Panc1 (cell line): ENCODE measurements around the gene FGF2. TPM values are rescaled to one million over a fixed set of nuclear protein-coding genes. Genes with fewer than 3 reads are reported as not detected.
A peak's percentile ranks its signal among the peaks of the same experiment; 100 is the strongest.

ENCODE experiments used
- ATAC-seq: fragments of 200-7000 bp; cut with Tn5 transposase; 2 replicates; pipeline ENCODE4 v1.9.1; 2020; ENCODE audit warnings: mild to moderate bottlenecking, moderate library complexity
- BruUV-seq: library from RNA; stranded (reverse); fragments of 400-500 nt; replicated peaks from 2 replicates; lab custom pipeline; 2021; lab: Mats Ljungman, UMichigan
- CTCF ChIA-PET: fragments of 300-600 bp; sonication (Branson Sonifier 250); formaldehyde crosslinking; loops from one replicate; lab custom pipeline; 2022; ENCODE audit warnings: antibody characterized with exemption; lab: Charles Lee
- POLR2A ChIA-PET: fragments of 300-600 bp; sonication (Branson Sonifier 250); formaldehyde crosslinking; loops from one replicate; lab custom pipeline; 2022; ENCODE audit warnings: antibody characterized with exemption; lab: Charles Lee
- DNase-seq: peaks from one replicate; pipeline ENCODE4 v3.0.0-alpha.2; 2010; ENCODE audit warnings: low read depth, low spot score
- H3K27ac ChIP-seq: 2 replicates; pipeline ENCODE4 v1.5.1; 2011; ENCODE audit warnings: mild to moderate bottlenecking, low read length, inconsistent platforms
- H3K27me3 ChIP-seq: fragments of 200-500 bp; sonication (Bioruptor generic); 2 replicates; pipeline ENCODE4 v1.6.0; 2014; ENCODE audit warnings: low read length, inconsistent platforms; ENCODE audit not compliant: control insufficient read depth, insufficient read depth
- H3K36me3 ChIP-seq: fragments of 200-500 bp; sonication (Bioruptor generic); 2 replicates; pipeline ENCODE4 v1.5.1; 2014; ENCODE audit warnings: inconsistent platforms, mild to moderate bottlenecking, low read length, moderate library complexity; ENCODE audit not compliant: control insufficient read depth, insufficient read depth
- H3K4me1 ChIP-seq: 2 replicates; pipeline ENCODE4 v1.5.1; 2011; ENCODE audit warnings: inconsistent platforms, mild to moderate bottlenecking, low read length, moderate library complexity; ENCODE audit not compliant: control insufficient read depth, insufficient read depth
- H3K4me3 ChIP-seq, 2 experiments: 2 replicates each; pipeline ENCODE4 v1.5.1; 2011 to 2012; ENCODE audit warnings: low read depth in 2 of 2, low read length in 2 of 2, mild to moderate bottlenecking in 2 of 2, inconsistent platforms in 1 of 2, moderate library complexity in 1 of 2
- H3K9me3 ChIP-seq: fragments of 200-500 bp; sonication (Bioruptor generic); 2 replicates; pipeline ENCODE4 v1.5.1; 2014; ENCODE audit warnings: low read depth, mild to moderate bottlenecking, inconsistent platforms, low read length, moderate library complexity; ENCODE audit not compliant: control insufficient read depth, insufficient read depth
- CTCF ChIP-seq: fragments of 450-650 bp; IDR thresholded peaks from 2 replicates; pipeline ENCODE4 v1.5.1; 2017; ENCODE audit warnings: mild to moderate bottlenecking
- POLR2AphosphoS5 ChIP-seq: IDR thresholded peaks from 2 replicates; pipeline ENCODE4 v1.6.1; 2012; ENCODE audit warnings: mild to moderate bottlenecking, low read depth, low read length, moderate library complexity
- REST ChIP-seq, 2 experiments: IDR thresholded peaks; 2 replicates each; pipeline ENCODE4 v1.6.1; 2011 to 2012; ENCODE audit warnings: low read depth in 2 of 2, control low read depth in 1 of 2, low read length in 1 of 2, mild to moderate bottlenecking in 1 of 2, moderate library complexity in 1 of 2; ENCODE audit not compliant: insufficient read depth in 1 of 2
- SIN3A ChIP-seq: IDR thresholded peaks from 2 replicates; pipeline ENCODE4 v1.6.1; 2012; ENCODE audit warnings: low read depth, mild to moderate bottlenecking, low read length, moderate library complexity, borderline replicate concordance; ENCODE audit not compliant: insufficient read depth
- TCF7L2 ChIP-seq: IDR thresholded peaks from 2 replicates; pipeline ENCODE4 v1.6.1; 2011; ENCODE audit warnings: mild to moderate bottlenecking, low read depth, low read length, inconsistent platforms
- in situ Hi-C: cut with HindIII; loops from 2 replicates; pipeline ENCODE4 v1.10.0; 2016; ENCODE audit warnings: low sequenced_read_pairs, low pct_unique_long_range_greater_than_20kb
- intact Hi-C: fragments of 100-400 bp; cut with micrococcal nuclease; formaldehyde crosslinking; loops from one replicate; pipeline ENCODE4 v1.10.0; 2022; ENCODE audit not compliant: unreplicated experiment
- total RNA-seq: library from RNA; stranded (reverse); gene quantifications from one replicate; pipeline ENCODE4 v1.2.1, GENCODE V29; 2021; ENCODE audit not compliant: unreplicated experiment

FGF2 gene
- total RNA-seq, 1 experiment from 2014 or later: 21.7 TPM

- no peak for ATAC-seq
- in situ Hi-C loops (no loop called here), intact Hi-C loops (no loop called here)
- POLR2A ChIA-PET: no interaction called here
- no peaks in the 10 kb centered on the region for H3K27me3 ChIP-seq
- H3K27ac ChIP-seq: peak overlapping the region; percentile 34; the same call in 1 of the 2 replicates
- TF ChIP-seq POLR2AphosphoS5 (no peak), SIN3A (no peak), CTCF (no peak), REST (IDR thresholded peaks at IDR 0.05; ENCODE audit: insufficient read depth in 1 of 2, low read depth in 2 of 2, low read length in 1 of 2) (no peak), TCF7L2 (no peak)
- peaks cover 8% of the 10 kb centered on the region; the same call in 1 of the 2 replicates for H3K36me3 ChIP-seq
- H3K4me3 ChIP-seq: no peak overlapping the region
- H3K9me3 ChIP-seq: no peaks in the 10 kb centered on the region
- no TSS peak for BruUV-seq
- DNase-seq: no peak
- CTCF ChIA-PET: no interaction called here
- H3K4me1 ChIP-seq: peaks cover 6% of the 10 kb centered on the region
Measured at GRCh38 chr4:122890147-122890795, 63.6 kb downstream of the FGF2 start.

GRCh38 chr4:122894827-122895226, 68.2 kb downstream of the FGF2 start:
- POLR2A ChIA-PET: no interaction called here
- ATAC-seq (0 out of 2 replicates have a peak, but pooled peaks have one; percentile 39), DNase-seq (no peak)
- CTCF ChIA-PET: no interaction called here
- peaks cover 39% of the 10 kb centered on the region for H3K4me1 ChIP-seq
- no peak overlapping the region for H3K4me3 ChIP-seq
- TF ChIP-seq POLR2AphosphoS5: no peak
- no peak for TF ChIP-seq SIN3A
- TF ChIP-seq CTCF: no peak
- TF ChIP-seq REST (IDR thresholded peaks at IDR 0.05; ENCODE audit: insufficient read depth in 1 of 2, low read depth in 2 of 2, low read length in 1 of 2): no peak
- TF ChIP-seq TCF7L2: no peak
- no peaks in the 10 kb centered on the region for H3K27me3 ChIP-seq
- intact Hi-C loops (no loop called here), in situ Hi-C loops (no loop called here)
- no TSS peak for BruUV-seq
- peaks cover 8% of the 10 kb centered on the region for H3K36me3 ChIP-seq
- H3K27ac ChIP-seq: peak overlapping the region; percentile 87
- no peaks in the 10 kb centered on the region for H3K9me3 ChIP-seq
